OCI-LY7 (cell line): Measurements from ENCODE around the gene SREK1IP1. TPM values are rescaled to one million over a fixed set of nuclear protein-coding genes. Genes with fewer than 3 reads are reported as not detected.

Experiments used
- BruUV-seq: library from RNA; stranded (reverse); fragments of 400-500 nt; replicated peaks from 2 replicates; lab custom pipeline; 2021; lab: Mats Ljungman, UMichigan
- CTCF ChIA-PET: fragments of 300-600 bp; sonication (Branson Sonifier 250); formaldehyde crosslinking; loops from one replicate; lab custom pipeline; 2022; ENCODE audit warnings: antibody characterized with exemption; ENCODE audit not compliant: unreplicated experiment; lab: Charles Lee
- POLR2A ChIA-PET: fragments of 300-600 bp; sonication (Branson Sonifier 250); formaldehyde crosslinking; loops from one replicate; lab custom pipeline; 2022; ENCODE audit warnings: antibody characterized with exemption; lab: Charles Lee
- DNase-seq: peaks from one replicate; pipeline ENCODE4 v3.0.0-alpha.2; 2015; ENCODE audit warnings: low spot score
- H2AFZ ChIP-seq: fragments of 200-600 bp; sonication (generic), shearing (Covaris generic); 2 replicates; pipeline ENCODE4 v1.6.1; 2014; ENCODE audit warnings: mild to moderate bottlenecking, antibody characterized with exemption, low read length, moderate library complexity
- H3K27ac ChIP-seq: fragments of 200-600 bp; sonication (generic); 2 replicates; pipeline ENCODE4 v1.5.1; 2014; ENCODE audit warnings: mixed run types, low read depth, mild to moderate bottlenecking, moderate library complexity, low read length, inconsistent platforms; ENCODE audit not compliant: poor library complexity, severe bottlenecking
- H3K36me3 ChIP-seq: fragments of 200-600 bp; sonication (generic); 2 replicates; pipeline ENCODE4 v1.6.1; 2014; ENCODE audit warnings: mild to moderate bottlenecking, antibody characterized with exemption, low read length, moderate library complexity, mixed read lengths; ENCODE audit not compliant: insufficient read depth
- H3K4me1 ChIP-seq: fragments of 200-600 bp; sonication (generic); 2 replicates; pipeline ENCODE4 v1.5.1; 2014; ENCODE audit warnings: mild to moderate bottlenecking, low read length; ENCODE audit not compliant: insufficient read depth, poor library complexity, severe bottlenecking
- H3K4me2 ChIP-seq: fragments of 200-600 bp; sonication (generic); 2 replicates; pipeline ENCODE4 v1.6.1; 2014; ENCODE audit warnings: mild to moderate bottlenecking, low read length
- H3K4me3 ChIP-seq: fragments of 200-600 bp; sonication (generic); 2 replicates; pipeline ENCODE4 v1.5.1; 2014; ENCODE audit warnings: mild to moderate bottlenecking, low read depth, low read length; ENCODE audit not compliant: poor library complexity, severe bottlenecking
- H3K79me2 ChIP-seq: fragments of 200-600 bp; sonication (generic); 2 replicates; pipeline ENCODE4 v1.6.1; 2016; ENCODE audit warnings: low read depth, mild to moderate bottlenecking, low read length, moderate library complexity, mixed read lengths; ENCODE audit not compliant: insufficient read depth
- H3K9me2 ChIP-seq: fragments of 200-600 bp; sonication (generic); 2 replicates; pipeline ENCODE4 v1.6.1; 2016; ENCODE audit warnings: mild to moderate bottlenecking, low read length, mixed read lengths; ENCODE audit not compliant: insufficient read depth
- H3K9me3 ChIP-seq: fragments of 200-600 bp; sonication (generic); 2 replicates; pipeline ENCODE4 v1.6.1; 2014; ENCODE audit warnings: mild to moderate bottlenecking, mixed run types, low read length, mixed read lengths
- H4K20me1 ChIP-seq: fragments of 200-600 bp; sonication (generic); 2 replicates; pipeline ENCODE4 v1.6.1; 2014; ENCODE audit warnings: mild to moderate bottlenecking, antibody characterized with exemption, low read length, moderate library complexity, mixed read lengths; ENCODE audit not compliant: insufficient read depth
- EZH2phosphoT487 ChIP-seq: fragments of 200-600 bp; sonication (generic); IDR thresholded peaks from 2 replicates; pipeline ENCODE4 v1.6.1; 2018; ENCODE audit warnings: low read depth, borderline replicate concordance, mild to moderate bottlenecking, mixed run types, antibody characterized with exemption, low read length, moderate library complexity, mixed read lengths
- intact Hi-C: fragments of 100-400 bp; cut with micrococcal nuclease; formaldehyde crosslinking; loops from one replicate; pipeline ENCODE4 v1.10.0; 2022; ENCODE audit not compliant: unreplicated experiment
- total RNA-seq, 2 experiments: library from RNA; depleted of rRNA in 1 of 2; stranded (reverse); fragments of >200 nt in 1 of 2; shearing (Covaris generic) in 1 of 2; gene quantifications; 2 replicates each; pipeline ENCODE4 v1.2.3, GENCODE V29; 2014 to 2022
- TF ChIP-seq, protein P1 (sequence below): fragments of 200-600 bp; sonication (generic); conservative IDR thresholded peaks from 2 replicates; pipeline ENCODE4 v1.5.1; 2014; ENCODE audit warnings: mild to moderate bottlenecking, antibody characterized with exemption, low read length, moderate library complexity, mixed read lengths

SREK1IP1 gene
- total RNA-seq, 2 experiments from 2014 or later = 4.8 to 23.0 TPM

GRCh38 chr5:64794053-64794770 lies 25.7 kb upstream of the SREK1IP1 start:
- H3K27ac ChIP-seq = no peak overlapping the region
- H2AFZ ChIP-seq = no peak overlapping the region
- H3K4me2 ChIP-seq = no peak overlapping the region
- BruUV-seq = no TSS peak
- POLR2A ChIA-PET = interaction anchor here (0.7 kb wide), 1 partner anchor 148 kb away, joined by 3 read pairs; no protein-coding TSS in a partner anchor
- no peaks in the 10 kb centered on the region for H3K9me2 ChIP-seq
- H3K79me2 ChIP-seq = no peaks in the 10 kb centered on the region
- CTCF ChIA-PET = no interaction called here
- TF ChIP-seq, protein P1, sequence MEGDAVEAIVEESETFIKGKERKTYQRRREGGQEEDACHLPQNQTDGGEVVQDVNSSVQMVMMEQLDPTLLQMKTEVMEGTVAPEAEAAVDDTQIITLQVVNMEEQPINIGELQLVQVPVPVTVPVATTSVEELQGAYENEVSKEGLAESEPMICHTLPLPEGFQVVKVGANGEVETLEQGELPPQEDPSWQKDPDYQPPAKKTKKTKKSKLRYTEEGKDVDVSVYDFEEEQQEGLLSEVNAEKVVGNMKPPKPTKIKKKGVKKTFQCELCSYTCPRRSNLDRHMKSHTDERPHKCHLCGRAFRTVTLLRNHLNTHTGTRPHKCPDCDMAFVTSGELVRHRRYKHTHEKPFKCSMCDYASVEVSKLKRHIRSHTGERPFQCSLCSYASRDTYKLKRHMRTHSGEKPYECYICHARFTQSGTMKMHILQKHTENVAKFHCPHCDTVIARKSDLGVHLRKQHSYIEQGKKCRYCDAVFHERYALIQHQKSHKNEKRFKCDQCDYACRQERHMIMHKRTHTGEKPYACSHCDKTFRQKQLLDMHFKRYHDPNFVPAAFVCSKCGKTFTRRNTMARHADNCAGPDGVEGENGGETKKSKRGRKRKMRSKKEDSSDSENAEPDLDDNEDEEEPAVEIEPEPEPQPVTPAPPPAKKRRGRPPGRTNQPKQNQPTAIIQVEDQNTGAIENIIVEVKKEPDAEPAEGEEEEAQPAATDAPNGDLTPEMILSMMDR = no peak
- no peak for TF ChIP-seq EZH2phosphoT487
- no peaks in the 10 kb centered on the region for H3K4me1 ChIP-seq
- H3K4me3 ChIP-seq = no peak overlapping the region
- no peaks in the 10 kb centered on the region for H3K9me3 ChIP-seq
- intact Hi-C loops = no loop called here
- DNase-seq = no peak
- H3K36me3 ChIP-seq = peaks cover 11% of the 10 kb centered on the region; the same call in 1 of the 2 replicates
- no peaks in the 10 kb centered on the region for H4K20me1 ChIP-seq

- TF ChIP-seq, protein P1 = no peak
- TF ChIP-seq EZH2phosphoT487 = no peak
- Histone ChIP-seq H3K4me2 (no peak overlapping the region), H3K4me3 (no peak overlapping the region), H3K27ac (no peak overlapping the region), H3K9me3 (no peaks in the 10 kb centered on the region), H3K4me1 (no peaks in the 10 kb centered on the region), H3K79me2 (no peaks in the 10 kb centered on the region), H4K20me1 (no peaks in the 10 kb centered on the region), H2AFZ (no peak overlapping the region), H3K36me3 (peaks cover 8% of the 10 kb centered on the region; the same call in 1 of the 2 replicates), H3K9me2 (no peaks in the 10 kb centered on the region)
- ChIA-PET POLR2A (interaction anchor here (0.7 to 1.3 kb wide), 2 partner anchors 21 to 346 kb away, joined by 3 read pairs; no protein-coding TSS in a partner anchor), CTCF (no interaction called here)
- DNase-seq = no peak
- intact Hi-C loops = no loop called here
- BruUV-seq = no TSS peak
Observed at GRCh38 chr5:64792469-64792868, 24.0 kb upstream of the SREK1IP1 start.

- POLR2A ChIA-PET = interaction anchor here (0.6 kb wide), 1 partner anchor 167 kb away, joined by 4 read pairs; no protein-coding TSS in a partner anchor
- no peaks in the 10 kb centered on the region for H3K9me3 ChIP-seq
- intact Hi-C loops = no loop called here
- H3K27ac ChIP-seq = no peak overlapping the region
- peaks cover 20% of the 10 kb centered on the region for H3K36me3 ChIP-seq
- no TSS peak for BruUV-seq
- H2AFZ ChIP-seq = no peak overlapping the region
- no peaks in the 10 kb centered on the region for H3K4me1 ChIP-seq
- H3K79me2 ChIP-seq = no peaks in the 10 kb centered on the region
- H3K4me2 ChIP-seq = no peak overlapping the region
- no peak overlapping the region for H3K4me3 ChIP-seq
- TF ChIP-seq, protein P1 = no peak
- TF ChIP-seq EZH2phosphoT487 = no peak
- DNase-seq = no peak
- CTCF ChIA-PET = no interaction called here
- no peaks in the 10 kb centered on the region for H4K20me1 ChIP-seq
- H3K9me2 ChIP-seq = no peaks in the 10 kb centered on the region
Observed at GRCh38 chr5:64790210-64790609, 21.7 kb upstream of the SREK1IP1 start.
